SK-N-MC (cell line): ENCODE results near the gene SUN3.

ENCODE experiments used
- DNase-seq: peaks from one replicate; pipeline ENCODE4 v3.0.0-alpha.2; 2011; ENCODE audit warnings: low read depth, low spot score
- H3K27ac ChIP-seq: fragments of 200-600 bp; sonication (generic); 2 replicates; pipeline ENCODE4 v1.5.1; 2016; ENCODE audit warnings: mixed run types
- H3K36me3 ChIP-seq: fragments of 200-600 bp; sonication (generic); 2 replicates; pipeline ENCODE4 v1.6.1; 2017; ENCODE audit warnings: antibody characterized with exemption, low read length, mixed read lengths; ENCODE audit not compliant: insufficient read depth
- H3K4me3 ChIP-seq: fragments of 200-600 bp; sonication (generic); 2 replicates; pipeline ENCODE4 v1.5.1; 2016
- H3K9ac ChIP-seq: fragments of 200-600 bp; sonication (generic); 2 replicates; pipeline ENCODE4 v1.8.0; 2017; ENCODE audit warnings: mixed run types, mixed read lengths; ENCODE audit not compliant: insufficient read length
- H3K9me3 ChIP-seq: fragments of 200-600 bp; sonication (generic); 2 replicates; pipeline ENCODE4 v1.6.1; 2017; ENCODE audit warnings: low read depth, mild to moderate bottlenecking, antibody characterized with exemption, low read length, moderate library complexity, mixed read lengths
- EZH2 ChIP-seq: fragments of 200-600 bp; sonication (generic); IDR thresholded peaks from one replicate; pipeline ENCODE4 v1.6.1; 2017; ENCODE audit warnings: antibody characterized with exemption
- FOXP2 ChIP-seq: optimal IDR thresholded peaks from 2 replicates; pipeline ENCODE3; 2011; ENCODE audit warnings: mild to moderate bottlenecking, moderate library complexity; ENCODE audit not compliant: insufficient read depth; ENCODE audit errors: extremely low read length, control extremely low read depth
- POLR2AphosphoS5 ChIP-seq: IDR thresholded peaks from 2 replicates; pipeline ENCODE4 v1.6.1; 2012; ENCODE audit warnings: mild to moderate bottlenecking, low read depth, low read length, borderline replicate concordance

SUN3 gene

GRCh38 chr7:48052748-48053147 lies 23.8 kb upstream of the SUN3 start:
- DNase-seq, result no peak
- no peak overlapping the region for H3K9ac ChIP-seq
- no peak for TF ChIP-seq FOXP2
- no peak for TF ChIP-seq EZH2
- no peak for TF ChIP-seq POLR2AphosphoS5
- no peaks in the 10 kb centered on the region for H3K9me3 ChIP-seq
- H3K36me3 ChIP-seq, result no peaks in the 10 kb centered on the region
- no peak overlapping the region for H3K27ac ChIP-seq
- no peak overlapping the region for H3K4me3 ChIP-seq

- Histone ChIP-seq H3K36me3 (no peaks in the 10 kb centered on the region), H3K9me3 (no peaks in the 10 kb centered on the region), H3K27ac (no peak overlapping the region), H3K4me3 (no peak overlapping the region), H3K9ac (no peak overlapping the region)
- no peak for TF ChIP-seq FOXP2
- TF ChIP-seq POLR2AphosphoS5, result no peak
- TF ChIP-seq EZH2, result no peak
- DNase-seq, result no peak
Measured at GRCh38 chr7:48049850-48050249, 20.9 kb upstream of the SUN3 start.

- TF ChIP-seq EZH2, result no peak
- TF ChIP-seq POLR2AphosphoS5, result no peak
- no peak for TF ChIP-seq FOXP2
- Histone ChIP-seq H3K36me3 (no peaks in the 10 kb centered on the region), H3K9me3 (no peaks in the 10 kb centered on the region), H3K27ac (no peak overlapping the region), H3K4me3 (no peak overlapping the region), H3K9ac (no peak overlapping the region)
- no peak for DNase-seq
Measured at GRCh38 chr7:48048113-48048512, 19.2 kb upstream of the SUN3 start.

- H3K36me3 ChIP-seq, result no peaks in the 10 kb centered on the region
- no peak overlapping the region for H3K27ac ChIP-seq
- no peak overlapping the region for H3K9ac ChIP-seq
- no peaks in the 10 kb centered on the region for H3K9me3 ChIP-seq
- no peak overlapping the region for H3K4me3 ChIP-seq
- TF ChIP-seq POLR2AphosphoS5 (no peak), EZH2 (no peak), FOXP2 (no peak)
- no peak for DNase-seq
Measured at GRCh38 chr7:48046458-48046857, 17.6 kb upstream of the SUN3 start.

- no peak overlapping the region for H3K4me3 ChIP-seq
- no peak overlapping the region for H3K9ac ChIP-seq
- no peaks in the 10 kb centered on the region for H3K9me3 ChIP-seq
- H3K36me3 ChIP-seq, result no peaks in the 10 kb centered on the region
- H3K27ac ChIP-seq, result no peak overlapping the region
- no peak for DNase-seq
- no peak for TF ChIP-seq FOXP2
- TF ChIP-seq EZH2, result no peak
- no peak for TF ChIP-seq POLR2AphosphoS5
Measured at GRCh38 chr7:48045195-48045765, 16.4 kb upstream of the SUN3 start.

GRCh38 chr7:48042636-48043035 lies 13.7 kb upstream of the SUN3 start:
- H3K9me3 ChIP-seq, result no peaks in the 10 kb centered on the region
- no peak for DNase-seq
- H3K36me3 ChIP-seq, result no peaks in the 10 kb centered on the region
- no peak overlapping the region for H3K4me3 ChIP-seq
- H3K27ac ChIP-seq, result no peak overlapping the region
- TF ChIP-seq POLR2AphosphoS5 (no peak), EZH2 (no peak), FOXP2 (no peak)
- H3K9ac ChIP-seq, result no peak overlapping the region

GRCh38 chr7:48042216-48042615 lies 13.3 kb upstream of the SUN3 start:
- no peak for DNase-seq
- H3K27ac ChIP-seq, result no peak overlapping the region
- TF ChIP-seq POLR2AphosphoS5, result no peak
- H3K9ac ChIP-seq, result no peak overlapping the region
- H3K9me3 ChIP-seq, result no peaks in the 10 kb centered on the region
- no peak overlapping the region for H3K4me3 ChIP-seq
- no peaks in the 10 kb centered on the region for H3K36me3 ChIP-seq

- Histone ChIP-seq H3K36me3 (no peaks in the 10 kb centered on the region), H3K9me3 (no peaks in the 10 kb centered on the region), H3K4me3 (no peak overlapping the region), H3K27ac (no peak overlapping the region), H3K9ac (no peak overlapping the region)
- no peak for DNase-seq
- TF ChIP-seq FOXP2, result no peak
- no peak for TF ChIP-seq EZH2
- TF ChIP-seq POLR2AphosphoS5, result no peak
Measured at GRCh38 chr7:48041653-48041970, 12.7 kb upstream of the SUN3 start.

GRCh38 chr7:48040944-48041652 lies 12.2 kb upstream of the SUN3 start:
- Histone ChIP-seq H3K4me3 (no peak overlapping the region), H3K9ac (no peak overlapping the region), H3K9me3 (no peaks in the 10 kb centered on the region), H3K36me3 (no peaks in the 10 kb centered on the region), H3K27ac (no peak overlapping the region)
- DNase-seq, result no peak
- TF ChIP-seq POLR2AphosphoS5 (no peak), EZH2 (no peak), FOXP2 (no peak)
